ENCODE measurements around the gene GULP1. TPM values are rescaled to one million over a fixed set of nuclear protein-coding genes. Genes with fewer than 3 reads are reported as not detected.

GULP1 gene
- total and polyA plus RNA-seq, 2 experiments from 2014 or later = 28.3 to 41.2 TPM

DNA sequence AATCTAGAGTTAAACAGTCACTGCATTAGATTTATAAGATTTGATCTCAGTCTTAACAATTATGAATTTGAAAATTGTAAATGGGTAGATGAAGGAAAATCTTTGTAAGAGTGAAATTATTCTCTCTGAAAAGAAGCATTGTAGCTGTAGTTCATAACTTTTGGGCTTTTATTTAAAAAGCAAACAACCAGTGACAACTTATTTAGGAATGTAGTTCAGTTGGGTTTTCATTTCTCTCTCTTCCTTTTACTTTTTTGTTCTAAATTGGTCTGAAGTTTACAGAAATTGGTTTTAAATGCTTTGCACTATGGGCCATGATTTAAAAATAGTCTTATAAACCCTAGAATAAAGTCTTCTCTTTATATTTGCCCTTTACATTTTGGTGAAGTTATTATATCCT lies 296.6 kb downstream of the GULP1 start:
- no peak overlapping the region for H3K4me3 ChIP-seq
- no peak for TF ChIP-seq CTCF (IDR thresholded peaks at IDR 0.05; ENCODE audit: low read depth, low read length)
- H3K27ac ChIP-seq = no peak overlapping the region
- no peaks in the 10 kb centered on the region for H3K9me3 ChIP-seq (ENCODE audit: low read depth)
- no peaks in the 10 kb centered on the region for H3K27me3 ChIP-seq
- no peaks in the 10 kb centered on the region for H3K4me1 ChIP-seq (ENCODE audit: low read depth)
- no peaks in the 10 kb centered on the region for H3K36me3 ChIP-seq
- no peak for DNase-seq (ENCODE audit: low read depth in 1 of 2, low spot score in 1 of 2)

DNA sequence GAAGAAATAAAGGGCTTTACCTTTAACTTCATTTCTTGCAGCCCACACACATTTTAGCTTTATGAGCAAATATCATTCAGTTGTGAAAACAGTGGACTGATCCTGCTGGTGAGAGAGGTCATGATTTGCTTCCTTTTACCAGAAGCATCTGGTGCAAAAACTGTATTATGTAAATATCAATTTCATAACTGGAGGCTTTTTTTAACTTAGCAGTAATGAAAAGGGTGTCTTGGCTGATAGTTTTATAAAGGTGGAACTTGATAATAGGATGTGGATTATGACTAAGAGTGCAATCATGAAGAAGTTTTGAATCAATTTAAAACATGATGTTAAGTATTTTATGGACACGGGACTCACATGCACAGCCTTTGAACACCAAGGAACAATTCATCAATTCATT lies 304.4 kb downstream of the GULP1 start:
- no peaks in the 10 kb centered on the region for H3K9me3 ChIP-seq (ENCODE audit: low read depth)
- no peak for DNase-seq (ENCODE audit: low read depth in 1 of 2, low spot score in 1 of 2)
- no peak overlapping the region for H3K27ac ChIP-seq
- no peaks in the 10 kb centered on the region for H3K27me3 ChIP-seq
- H3K4me3 ChIP-seq = no peak overlapping the region
- no peaks in the 10 kb centered on the region for H3K4me1 ChIP-seq (ENCODE audit: low read depth)
- no peak for TF ChIP-seq CTCF (IDR thresholded peaks at IDR 0.05; ENCODE audit: low read depth, low read length)
- peaks cover 7% of the 10 kb centered on the region for H3K36me3 ChIP-seq

GRCh38 chr2:188598551-188598950 lies 306.9 kb downstream of the GULP1 start:
- H3K27me3 ChIP-seq = no peaks in the 10 kb centered on the region
- no peaks in the 10 kb centered on the region for H3K4me1 ChIP-seq (ENCODE audit: low read depth)
- DNase-seq (ENCODE audit: low read depth in 1 of 2, low spot score in 1 of 2) = peak in 1 of 2 donors; percentile 39
- H3K36me3 ChIP-seq = peaks cover 7% of the 10 kb centered on the region
- no peak overlapping the region for H3K4me3 ChIP-seq
- no peak overlapping the region for H3K27ac ChIP-seq
- H3K9me3 ChIP-seq (ENCODE audit: low read depth) = no peaks in the 10 kb centered on the region
- no peak for TF ChIP-seq CTCF (IDR thresholded peaks at IDR 0.05; ENCODE audit: low read depth, low read length)

DNA sequence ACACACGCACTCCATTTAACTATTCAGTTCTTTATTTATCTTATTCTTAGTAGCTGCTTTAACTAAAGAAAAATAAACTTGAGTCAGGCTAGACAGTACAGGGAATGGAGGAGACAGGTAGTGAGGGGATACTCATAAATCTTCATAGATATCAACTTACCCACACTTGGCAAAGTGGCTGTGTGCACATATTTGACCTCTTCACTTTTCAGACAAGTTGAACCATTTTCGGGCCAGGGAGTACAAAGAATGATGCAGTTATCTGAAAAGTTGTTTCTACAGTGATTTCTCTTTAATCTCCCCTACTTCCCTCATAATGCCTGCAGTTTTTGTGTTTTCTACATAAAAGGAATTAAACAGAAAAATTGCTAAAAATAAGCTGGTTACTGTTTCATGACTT lies 307.5 kb downstream of the GULP1 start:
- TF ChIP-seq CTCF (IDR thresholded peaks at IDR 0.05; ENCODE audit: low read depth, low read length) = no peak
- no peaks in the 10 kb centered on the region for H3K4me1 ChIP-seq (ENCODE audit: low read depth)
- H3K27me3 ChIP-seq = no peaks in the 10 kb centered on the region
- DNase-seq (ENCODE audit: low read depth in 1 of 2, low spot score in 1 of 2) = no peak
- H3K36me3 ChIP-seq = peaks cover 3% of the 10 kb centered on the region
- no peak overlapping the region for H3K27ac ChIP-seq
- H3K4me3 ChIP-seq = no peak overlapping the region
- no peaks in the 10 kb centered on the region for H3K9me3 ChIP-seq (ENCODE audit: low read depth)

DNA sequence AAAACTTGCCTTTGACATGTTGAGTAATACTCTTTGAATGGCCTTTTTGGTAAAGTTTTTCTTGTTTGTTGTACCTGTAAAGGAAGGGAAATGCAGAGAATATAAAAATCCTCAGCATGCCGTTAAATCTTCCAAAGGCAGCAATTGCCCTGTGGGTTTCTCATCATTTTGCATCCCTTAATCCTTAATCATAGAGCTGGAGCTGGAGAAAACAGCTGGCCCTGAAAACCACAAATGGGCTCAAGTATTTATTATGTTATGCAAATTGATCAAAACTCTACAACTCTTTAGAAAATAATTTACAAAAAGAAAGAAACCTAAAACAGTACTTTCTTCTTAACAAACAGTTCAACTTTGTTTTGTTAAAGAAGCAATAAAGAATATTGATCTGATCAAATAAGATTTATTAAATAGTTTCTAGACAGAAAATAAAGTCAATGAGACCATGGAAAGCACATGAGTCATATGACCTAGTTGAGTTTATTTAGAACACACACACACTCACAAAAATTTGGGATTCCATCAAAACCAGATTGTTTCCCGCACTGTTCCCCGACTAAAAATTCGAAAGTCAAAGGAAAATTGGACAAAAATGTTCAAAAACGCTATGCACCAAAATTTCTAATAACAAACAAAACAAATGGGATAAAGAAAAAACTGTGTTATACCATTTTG lies 309.0 kb downstream of the GULP1 start:
- Histone ChIP-seq H3K4me3 (no peak overlapping the region), H3K27ac (no peak overlapping the region), H3K4me1 (ENCODE audit: low read depth) (no peaks in the 10 kb centered on the region), H3K36me3 (no peaks in the 10 kb centered on the region), H3K9me3 (ENCODE audit: low read depth) (no peaks in the 10 kb centered on the region), H3K27me3 (no peaks in the 10 kb centered on the region)
- TF ChIP-seq CTCF (IDR thresholded peaks at IDR 0.05; ENCODE audit: low read depth, low read length) = no peak
- DNase-seq (ENCODE audit: low read depth in 1 of 2, low spot score in 1 of 2) = no peak

Data from cardiac muscle cell (in vitro differentiated cells and primary cell).